HG03064 (cell line): Measurements from ENCODE around the gene BTBD10.

Experiments used
- ATAC-seq: cut with Tn5 transposase; IDR thresholded peaks from one replicate; pipeline ENCODE4 v1.9.1; 2021; ENCODE audit warnings: low read depth; ENCODE audit not compliant: unreplicated experiment

The BTBD10 gene

GRCh38 chr11:13343067-13343466, 120.0 kb downstream of the BTBD10 start:
- no peak for ATAC-seq

- ATAC-seq, result no peak
Observed at GRCh38 chr11:13341026-13341425, 122.0 kb downstream of the BTBD10 start.

- no peak for ATAC-seq
Observed at GRCh38 chr11:13339195-13340153, 123.5 kb downstream of the BTBD10 start.

GRCh38 chr11:13338427-13339069, 124.5 kb downstream of the BTBD10 start:
- ATAC-seq, result no peak

DNA sequence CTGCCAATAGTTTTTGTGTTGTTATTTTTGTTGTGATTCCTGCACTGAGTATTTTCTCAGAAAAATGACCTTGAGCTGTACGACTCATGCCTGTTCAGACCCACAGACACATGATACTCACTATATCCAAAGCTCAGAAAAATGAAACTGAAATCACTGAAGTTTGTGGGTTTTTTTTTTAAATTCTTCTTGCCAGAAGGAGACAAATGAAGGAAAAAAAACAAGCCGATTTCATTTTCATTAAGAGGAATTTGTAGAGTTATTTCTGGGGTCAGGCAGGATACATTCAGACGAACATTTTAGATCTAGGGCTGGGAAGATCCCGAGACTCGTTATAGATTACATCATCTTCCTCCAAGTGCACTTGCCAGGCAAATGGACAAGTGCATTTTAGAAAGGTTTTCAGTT, 125.0 kb downstream of the BTBD10 start:
- ATAC-seq, result no peak
